Left lung (tissue), 10 donors: Measurements from ENCODE around the gene PPP2R2B. TPM values are rescaled to one million over a fixed set of nuclear protein-coding genes. Genes with fewer than 3 reads are reported as not detected.

Experiments used
- ATAC-seq: fragments of 200-7000 bp; cut with Tn5 transposase; one replicate; pipeline ENCODE4 v1.9.1; 2020; ENCODE audit warnings: moderate library complexity
- DNase-seq, 4 donors: peaks; one replicate each; pipeline ENCODE4 v3.0.0-alpha.2; 2013 to 2020
- H3K27ac ChIP-seq, 2 donors: fragments of 200-600 bp; sonication (generic) in 1 of 2; one replicate each; pipeline versions ENCODE4 v1.5.0 to v1.8.0; 2020 to 2021
- H3K27me3 ChIP-seq, 2 donors: fragments of 200-600 bp; sonication (generic) in 1 of 2; one replicate each; pipeline versions ENCODE4 v1.5.0 to v1.8.0; 2020 to 2021
- H3K36me3 ChIP-seq, 2 donors: fragments of 200-600 bp; sonication (generic) in 1 of 2; one replicate each; pipeline versions ENCODE4 v1.5.0 to v1.8.0; 2020 to 2021
- H3K4me1 ChIP-seq, 2 donors: fragments of 200-600 bp; one replicate each; pipeline ENCODE4 v1.8.0; 2021
- H3K4me3 ChIP-seq, 2 donors: fragments of 200-600 bp; sonication (generic) in 1 of 2; one replicate each; pipeline versions ENCODE4 v1.5.0 to v1.8.0; 2020 to 2021; ENCODE audit warnings: mild to moderate bottlenecking in 1 of 2
- H3K9me3 ChIP-seq, 2 donors: fragments of 200-600 bp; sonication (generic) in 1 of 2; one replicate each; pipeline versions ENCODE4 v1.5.0 to v1.8.0; 2020 to 2021
- intact Hi-C, 2 donors: fragments of 100-400 bp; cut with DNase I; formaldehyde crosslinking; loops; one replicate each; pipeline versions ENCODE4 v1.11.2 to v1.14.2; 2022
- polyA plus RNA-seq, 6 donors: library from polyadenylated mRNA; unstranded; fragments of 120-200 nt; gene quantifications; one replicate each; pipeline ENCODE4 v1.2.1, GENCODE V29; 2013; ENCODE audit not compliant: insufficient read length in 6 of 6
- total RNA-seq, 2 donors: library from RNA; stranded (reverse); fragmentation: NEBNext Ultra II Directional; extraction: Animal tissue kit (Norgen Biotek cat#: 25700); gene quantifications; one replicate each; pipeline ENCODE4 v1.2.1, GENCODE V29; 2021
- TF ChIP-seq, protein P1 (sequence below), 2 donors: fragments of 200-600 bp; sonication (generic) in 1 of 2; IDR thresholded peaks; one replicate each; pipeline versions ENCODE4 v1.5.0 to v1.8.0; 2021; ENCODE audit warnings: antibody characterized with exemption in 2 of 2
- donor health status: DM: no; HTN: yes; CAD: no.
- donor health status: DM: no; HTN: no; CAD: no.

The PPP2R2B gene
- total and polyA plus RNA-seq, 8 donors: 0.23 to 1.5 (median 0.43) TPM

- no peak for ATAC-seq
- no peaks in the 10 kb centered on the region for H3K27me3 ChIP-seq
- TF ChIP-seq, protein P1, sequence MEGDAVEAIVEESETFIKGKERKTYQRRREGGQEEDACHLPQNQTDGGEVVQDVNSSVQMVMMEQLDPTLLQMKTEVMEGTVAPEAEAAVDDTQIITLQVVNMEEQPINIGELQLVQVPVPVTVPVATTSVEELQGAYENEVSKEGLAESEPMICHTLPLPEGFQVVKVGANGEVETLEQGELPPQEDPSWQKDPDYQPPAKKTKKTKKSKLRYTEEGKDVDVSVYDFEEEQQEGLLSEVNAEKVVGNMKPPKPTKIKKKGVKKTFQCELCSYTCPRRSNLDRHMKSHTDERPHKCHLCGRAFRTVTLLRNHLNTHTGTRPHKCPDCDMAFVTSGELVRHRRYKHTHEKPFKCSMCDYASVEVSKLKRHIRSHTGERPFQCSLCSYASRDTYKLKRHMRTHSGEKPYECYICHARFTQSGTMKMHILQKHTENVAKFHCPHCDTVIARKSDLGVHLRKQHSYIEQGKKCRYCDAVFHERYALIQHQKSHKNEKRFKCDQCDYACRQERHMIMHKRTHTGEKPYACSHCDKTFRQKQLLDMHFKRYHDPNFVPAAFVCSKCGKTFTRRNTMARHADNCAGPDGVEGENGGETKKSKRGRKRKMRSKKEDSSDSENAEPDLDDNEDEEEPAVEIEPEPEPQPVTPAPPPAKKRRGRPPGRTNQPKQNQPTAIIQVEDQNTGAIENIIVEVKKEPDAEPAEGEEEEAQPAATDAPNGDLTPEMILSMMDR (IDR thresholded peaks at IDR 0.05): no peak
Measured at GRCh38 chr5:146851133-146851532, 27.4 kb downstream of the PPP2R2B start.

GRCh38 chr5:146849694-146850303 is 28.8 kb downstream of the PPP2R2B start:
- H3K9me3 ChIP-seq: no peaks in the 10 kb centered on the region
- H3K27ac ChIP-seq: no peak overlapping the region
- no peaks in the 10 kb centered on the region for H3K36me3 ChIP-seq
- TF ChIP-seq, protein P1 (IDR thresholded peaks at IDR 0.05): no peak
- DNase-seq: no peak
- no peaks in the 10 kb centered on the region for H3K4me1 ChIP-seq
- H3K4me3 ChIP-seq: no peak overlapping the region
- intact Hi-C loops: no loop called here
- ATAC-seq: no peak
- H3K27me3 ChIP-seq: no peaks in the 10 kb centered on the region

More at GRCh38 chr5:146851133-146851532, 27.4 kb downstream of the PPP2R2B start:
- H3K4me3 ChIP-seq: no peak overlapping the region
- no peaks in the 10 kb centered on the region for H3K9me3 ChIP-seq
- DNase-seq: no peak
- intact Hi-C loops: no loop called here
- no peak overlapping the region for H3K27ac ChIP-seq
- no peaks in the 10 kb centered on the region for H3K4me1 ChIP-seq
- H3K36me3 ChIP-seq: no peaks in the 10 kb centered on the region

DNA sequence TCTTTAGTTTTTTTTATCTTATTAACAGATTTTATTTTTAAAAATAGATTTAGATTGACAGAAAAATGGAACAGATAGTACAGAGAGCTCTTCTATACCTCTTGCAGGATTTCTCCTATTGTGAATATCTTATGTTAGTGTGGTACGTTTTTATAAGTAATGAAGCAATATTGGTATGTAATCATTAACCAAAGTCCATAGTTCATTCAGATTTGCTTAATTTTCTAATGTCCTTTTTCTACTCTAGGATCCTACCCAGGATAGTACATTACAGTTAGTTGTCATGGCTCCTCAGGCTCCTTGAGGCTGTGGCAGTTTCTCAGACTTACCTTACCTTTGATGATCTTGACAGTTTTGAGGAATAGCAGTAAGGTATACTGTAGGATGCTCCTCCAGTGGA is 30.4 kb downstream of the PPP2R2B start:
- ATAC-seq (no peak), DNase-seq (no peak)
- no peak overlapping the region for H3K4me3 ChIP-seq
- no peaks in the 10 kb centered on the region for H3K36me3 ChIP-seq
- no peaks in the 10 kb centered on the region for H3K27me3 ChIP-seq
- TF ChIP-seq, protein P1 (IDR thresholded peaks at IDR 0.05): no peak
- H3K4me1 ChIP-seq: no peaks in the 10 kb centered on the region
- H3K9me3 ChIP-seq: no peaks in the 10 kb centered on the region
- H3K27ac ChIP-seq: no peak overlapping the region
- intact Hi-C loops: no loop called here

- ATAC-seq (no peak), DNase-seq (no peak)
- Histone ChIP-seq H3K4me1 (no peaks in the 10 kb centered on the region), H3K27me3 (no peaks in the 10 kb centered on the region), H3K36me3 (no peaks in the 10 kb centered on the region), H3K9me3 (peaks cover 0 to 2% of the 10 kb centered on the region in 2 donors), H3K4me3 (no peak overlapping the region), H3K27ac (no peak overlapping the region)
- TF ChIP-seq, protein P1 (IDR thresholded peaks at IDR 0.05): no peak
- intact Hi-C loops: no loop called here
Measured at GRCh38 chr5:146840016-146840415, 38.5 kb downstream of the PPP2R2B start.

GRCh38 chr5:146836226-146836842 is 42.2 kb downstream of the PPP2R2B start:
- no peaks in the 10 kb centered on the region for H3K4me1 ChIP-seq
- no peaks in the 10 kb centered on the region for H3K27me3 ChIP-seq
- H3K27ac ChIP-seq: no peak overlapping the region
- DNase-seq: no peak
- no peak for ATAC-seq
- intact Hi-C loops: no loop called here
- H3K4me3 ChIP-seq: no peak overlapping the region
- H3K9me3 ChIP-seq: peaks cover 0 to 2% of the 10 kb centered on the region in 2 donors
- TF ChIP-seq, protein P1 (IDR thresholded peaks at IDR 0.05): no peak
- no peaks in the 10 kb centered on the region for H3K36me3 ChIP-seq
